Measurements from ENCODE around the gene RPS6KA1. TPM values are rescaled to one million over a fixed set of nuclear protein-coding genes. Genes with fewer than 3 reads are reported as not detected.

Gene RPS6KA1
- total RNA-seq, 1 experiment from 2014 or later, result 65.5 TPM

DNA sequence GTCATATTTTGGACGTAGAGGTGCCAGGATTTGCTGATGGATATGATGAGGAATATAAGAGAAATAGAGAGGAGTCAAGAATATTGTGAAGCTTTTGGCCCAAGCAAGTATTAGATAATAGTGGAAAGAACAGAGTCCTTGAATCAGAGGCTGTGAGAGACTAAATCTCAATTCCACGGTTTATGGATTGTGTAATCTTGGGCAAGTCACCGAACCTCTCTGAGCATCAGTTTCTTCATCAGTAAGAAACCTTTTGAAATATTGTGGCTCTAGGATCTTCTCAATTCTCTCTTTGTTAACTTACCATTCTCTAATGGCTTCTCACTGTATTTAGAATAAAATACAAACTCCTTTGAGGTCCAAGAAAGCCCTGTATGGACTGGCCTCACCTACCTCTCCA lies 77.6 kb downstream of the RPS6KA1 start:
- Mint-ChIP-seq H3K27ac (0 out of 2 replicates have a peak overlapping the region, but pooled peaks have one; percentile 4), H3K27me3 (ENCODE audit: low read depth) (no peaks in the 10 kb centered on the region; the same call in 1 of the 2 replicates), H3K9me3 (no peaks in the 10 kb centered on the region), H3K36me3 (no peaks in the 10 kb centered on the region), H3K4me1 (peaks cover 35% of the 10 kb centered on the region), H3K4me3 (no peak overlapping the region)
- TF ChIP-seq, protein P1, sequence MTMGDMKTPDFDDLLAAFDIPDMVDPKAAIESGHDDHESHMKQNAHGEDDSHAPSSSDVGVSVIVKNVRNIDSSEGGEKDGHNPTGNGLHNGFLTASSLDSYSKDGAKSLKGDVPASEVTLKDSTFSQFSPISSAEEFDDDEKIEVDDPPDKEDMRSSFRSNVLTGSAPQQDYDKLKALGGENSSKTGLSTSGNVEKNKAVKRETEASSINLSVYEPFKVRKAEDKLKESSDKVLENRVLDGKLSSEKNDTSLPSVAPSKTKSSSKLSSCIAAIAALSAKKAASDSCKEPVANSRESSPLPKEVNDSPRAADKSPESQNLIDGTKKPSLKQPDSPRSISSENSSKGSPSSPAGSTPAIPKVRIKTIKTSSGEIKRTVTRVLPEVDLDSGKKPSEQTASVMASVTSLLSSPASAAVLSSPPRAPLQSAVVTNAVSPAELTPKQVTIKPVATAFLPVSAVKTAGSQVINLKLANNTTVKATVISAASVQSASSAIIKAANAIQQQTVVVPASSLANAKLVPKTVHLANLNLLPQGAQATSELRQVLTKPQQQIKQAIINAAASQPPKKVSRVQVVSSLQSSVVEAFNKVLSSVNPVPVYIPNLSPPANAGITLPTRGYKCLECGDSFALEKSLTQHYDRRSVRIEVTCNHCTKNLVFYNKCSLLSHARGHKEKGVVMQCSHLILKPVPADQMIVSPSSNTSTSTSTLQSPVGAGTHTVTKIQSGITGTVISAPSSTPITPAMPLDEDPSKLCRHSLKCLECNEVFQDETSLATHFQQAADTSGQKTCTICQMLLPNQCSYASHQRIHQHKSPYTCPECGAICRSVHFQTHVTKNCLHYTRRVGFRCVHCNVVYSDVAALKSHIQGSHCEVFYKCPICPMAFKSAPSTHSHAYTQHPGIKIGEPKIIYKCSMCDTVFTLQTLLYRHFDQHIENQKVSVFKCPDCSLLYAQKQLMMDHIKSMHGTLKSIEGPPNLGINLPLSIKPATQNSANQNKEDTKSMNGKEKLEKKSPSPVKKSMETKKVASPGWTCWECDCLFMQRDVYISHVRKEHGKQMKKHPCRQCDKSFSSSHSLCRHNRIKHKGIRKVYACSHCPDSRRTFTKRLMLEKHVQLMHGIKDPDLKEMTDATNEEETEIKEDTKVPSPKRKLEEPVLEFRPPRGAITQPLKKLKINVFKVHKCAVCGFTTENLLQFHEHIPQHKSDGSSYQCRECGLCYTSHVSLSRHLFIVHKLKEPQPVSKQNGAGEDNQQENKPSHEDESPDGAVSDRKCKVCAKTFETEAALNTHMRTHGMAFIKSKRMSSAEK (CRISPR knock-in tag; IDR thresholded peaks at IDR 0.05; ENCODE audit: borderline replicate concordance), result no peak
- TF ChIP-seq IRF2 (CRISPR knock-in tag; IDR thresholded peaks at IDR 0.05; ENCODE audit: borderline replicate concordance, low read depth) (no peak), ZNF396 (CRISPR knock-in tag; IDR thresholded peaks at IDR 0.05; ENCODE audit: borderline replicate concordance) (no peak), MXD4 (CRISPR knock-in tag; IDR thresholded peaks at IDR 0.05; ENCODE audit: borderline replicate concordance) (no peak), HMGA2 (CRISPR knock-in tag; IDR thresholded peaks at IDR 0.05) (no peak), FOXP1 (CRISPR knock-in tag; IDR thresholded peaks at IDR 0.05; ENCODE audit: borderline replicate concordance) (no peak), GRHL2 (CRISPR knock-in tag; IDR thresholded peaks at IDR 0.05; ENCODE audit: insufficient replicate concordance, severe bottlenecking) (no peak)
- TF ChIP-seq, protein P2, sequence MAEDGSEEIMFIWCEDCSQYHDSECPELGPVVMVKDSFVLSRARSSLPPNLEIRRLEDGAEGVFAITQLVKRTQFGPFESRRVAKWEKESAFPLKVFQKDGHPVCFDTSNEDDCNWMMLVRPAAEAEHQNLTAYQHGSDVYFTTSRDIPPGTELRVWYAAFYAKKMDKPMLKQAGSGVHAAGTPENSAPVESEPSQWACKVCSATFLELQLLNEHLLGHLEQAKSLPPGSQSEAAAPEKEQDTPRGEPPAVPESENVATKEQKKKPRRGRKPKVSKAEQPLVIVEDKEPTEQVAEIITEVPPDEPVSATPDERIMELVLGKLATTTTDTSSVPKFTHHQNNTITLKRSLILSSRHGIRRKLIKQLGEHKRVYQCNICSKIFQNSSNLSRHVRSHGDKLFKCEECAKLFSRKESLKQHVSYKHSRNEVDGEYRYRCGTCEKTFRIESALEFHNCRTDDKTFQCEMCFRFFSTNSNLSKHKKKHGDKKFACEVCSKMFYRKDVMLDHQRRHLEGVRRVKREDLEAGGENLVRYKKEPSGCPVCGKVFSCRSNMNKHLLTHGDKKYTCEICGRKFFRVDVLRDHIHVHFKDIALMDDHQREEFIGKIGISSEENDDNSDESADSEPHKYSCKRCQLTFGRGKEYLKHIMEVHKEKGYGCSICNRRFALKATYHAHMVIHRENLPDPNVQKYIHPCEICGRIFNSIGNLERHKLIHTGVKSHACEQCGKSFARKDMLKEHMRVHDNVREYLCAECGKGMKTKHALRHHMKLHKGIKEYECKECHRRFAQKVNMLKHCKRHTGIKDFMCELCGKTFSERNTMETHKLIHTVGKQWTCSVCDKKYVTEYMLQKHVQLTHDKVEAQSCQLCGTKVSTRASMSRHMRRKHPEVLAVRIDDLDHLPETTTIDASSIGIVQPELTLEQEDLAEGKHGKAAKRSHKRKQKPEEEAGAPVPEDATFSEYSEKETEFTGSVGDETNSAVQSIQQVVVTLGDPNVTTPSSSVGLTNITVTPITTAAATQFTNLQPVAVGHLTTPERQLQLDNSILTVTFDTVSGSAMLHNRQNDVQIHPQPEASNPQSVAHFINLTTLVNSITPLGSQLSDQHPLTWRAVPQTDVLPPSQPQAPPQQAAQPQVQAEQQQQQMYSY (CRISPR knock-in tag; IDR thresholded peaks at IDR 0.05), result no peak
- TF ChIP-seq, protein P3, sequence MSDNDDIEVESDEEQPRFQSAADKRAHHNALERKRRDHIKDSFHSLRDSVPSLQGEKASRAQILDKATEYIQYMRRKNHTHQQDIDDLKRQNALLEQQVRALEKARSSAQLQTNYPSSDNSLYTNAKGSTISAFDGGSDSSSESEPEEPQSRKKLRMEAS (CRISPR knock-in tag; IDR thresholded peaks at IDR 0.05), result no peak
- TF ChIP-seq, protein P4, sequence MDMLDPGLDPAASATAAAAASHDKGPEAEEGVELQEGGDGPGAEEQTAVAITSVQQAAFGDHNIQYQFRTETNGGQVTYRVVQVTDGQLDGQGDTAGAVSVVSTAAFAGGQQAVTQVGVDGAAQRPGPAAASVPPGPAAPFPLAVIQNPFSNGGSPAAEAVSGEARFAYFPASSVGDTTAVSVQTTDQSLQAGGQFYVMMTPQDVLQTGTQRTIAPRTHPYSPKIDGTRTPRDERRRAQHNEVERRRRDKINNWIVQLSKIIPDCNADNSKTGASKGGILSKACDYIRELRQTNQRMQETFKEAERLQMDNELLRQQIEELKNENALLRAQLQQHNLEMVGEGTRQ (CRISPR knock-in tag; IDR thresholded peaks at IDR 0.05), result no peak
- ATAC-seq (no peak), DNase-seq (ENCODE audit: low spot score) (no peak)
- POLR2A ChIA-PET, result no interaction called here
- CTCF ChIA-PET, result interaction anchor here (2.0 kb wide), 1 partner anchor 182 kb away, joined by 5 read pairs; no protein-coding TSS in a partner anchor

DNA sequence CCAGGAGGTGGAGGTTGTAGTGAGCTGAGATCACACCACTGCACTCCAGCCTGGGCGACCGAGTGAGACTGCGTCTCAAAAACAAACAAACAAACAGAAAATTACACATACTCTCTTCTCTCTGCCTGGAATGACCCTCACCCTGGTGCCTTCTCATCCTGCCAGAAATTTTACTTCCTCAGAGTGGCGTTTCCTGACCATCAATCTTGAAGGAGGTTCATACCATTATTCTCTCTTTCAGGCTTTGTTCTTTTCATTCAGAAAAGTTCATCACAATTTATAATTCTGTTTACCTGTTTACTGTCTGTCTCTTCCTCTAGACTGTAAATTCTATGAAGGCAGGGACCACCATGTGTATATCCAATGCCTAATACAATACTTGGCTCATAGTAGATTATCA lies 79.3 kb downstream of the RPS6KA1 start:
- POLR2A ChIA-PET, result no interaction called here
- TF ChIP-seq MYBL2 (CRISPR knock-in tag; IDR thresholded peaks at IDR 0.05) (no peak), ZNF121 (CRISPR knock-in tag; IDR thresholded peaks at IDR 0.05) (no peak)
- TF ChIP-seq, protein P5, sequence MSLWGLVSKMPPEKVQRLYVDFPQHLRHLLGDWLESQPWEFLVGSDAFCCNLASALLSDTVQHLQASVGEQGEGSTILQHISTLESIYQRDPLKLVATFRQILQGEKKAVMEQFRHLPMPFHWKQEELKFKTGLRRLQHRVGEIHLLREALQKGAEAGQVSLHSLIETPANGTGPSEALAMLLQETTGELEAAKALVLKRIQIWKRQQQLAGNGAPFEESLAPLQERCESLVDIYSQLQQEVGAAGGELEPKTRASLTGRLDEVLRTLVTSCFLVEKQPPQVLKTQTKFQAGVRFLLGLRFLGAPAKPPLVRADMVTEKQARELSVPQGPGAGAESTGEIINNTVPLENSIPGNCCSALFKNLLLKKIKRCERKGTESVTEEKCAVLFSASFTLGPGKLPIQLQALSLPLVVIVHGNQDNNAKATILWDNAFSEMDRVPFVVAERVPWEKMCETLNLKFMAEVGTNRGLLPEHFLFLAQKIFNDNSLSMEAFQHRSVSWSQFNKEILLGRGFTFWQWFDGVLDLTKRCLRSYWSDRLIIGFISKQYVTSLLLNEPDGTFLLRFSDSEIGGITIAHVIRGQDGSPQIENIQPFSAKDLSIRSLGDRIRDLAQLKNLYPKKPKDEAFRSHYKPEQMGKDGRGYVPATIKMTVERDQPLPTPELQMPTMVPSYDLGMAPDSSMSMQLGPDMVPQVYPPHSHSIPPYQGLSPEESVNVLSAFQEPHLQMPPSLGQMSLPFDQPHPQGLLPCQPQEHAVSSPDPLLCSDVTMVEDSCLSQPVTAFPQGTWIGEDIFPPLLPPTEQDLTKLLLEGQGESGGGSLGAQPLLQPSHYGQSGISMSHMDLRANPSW (CRISPR knock-in tag; conservative IDR thresholded peaks at IDR 0.05; ENCODE audit: low read depth), result no peak
- TF ChIP-seq, protein P6, sequence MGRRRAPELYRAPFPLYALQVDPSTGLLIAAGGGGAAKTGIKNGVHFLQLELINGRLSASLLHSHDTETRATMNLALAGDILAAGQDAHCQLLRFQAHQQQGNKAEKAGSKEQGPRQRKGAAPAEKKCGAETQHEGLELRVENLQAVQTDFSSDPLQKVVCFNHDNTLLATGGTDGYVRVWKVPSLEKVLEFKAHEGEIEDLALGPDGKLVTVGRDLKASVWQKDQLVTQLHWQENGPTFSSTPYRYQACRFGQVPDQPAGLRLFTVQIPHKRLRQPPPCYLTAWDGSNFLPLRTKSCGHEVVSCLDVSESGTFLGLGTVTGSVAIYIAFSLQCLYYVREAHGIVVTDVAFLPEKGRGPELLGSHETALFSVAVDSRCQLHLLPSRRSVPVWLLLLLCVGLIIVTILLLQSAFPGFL (CRISPR knock-in tag; IDR thresholded peaks at IDR 0.05; ENCODE audit: borderline replicate concordance), result no peak
- TF ChIP-seq, protein P7, sequence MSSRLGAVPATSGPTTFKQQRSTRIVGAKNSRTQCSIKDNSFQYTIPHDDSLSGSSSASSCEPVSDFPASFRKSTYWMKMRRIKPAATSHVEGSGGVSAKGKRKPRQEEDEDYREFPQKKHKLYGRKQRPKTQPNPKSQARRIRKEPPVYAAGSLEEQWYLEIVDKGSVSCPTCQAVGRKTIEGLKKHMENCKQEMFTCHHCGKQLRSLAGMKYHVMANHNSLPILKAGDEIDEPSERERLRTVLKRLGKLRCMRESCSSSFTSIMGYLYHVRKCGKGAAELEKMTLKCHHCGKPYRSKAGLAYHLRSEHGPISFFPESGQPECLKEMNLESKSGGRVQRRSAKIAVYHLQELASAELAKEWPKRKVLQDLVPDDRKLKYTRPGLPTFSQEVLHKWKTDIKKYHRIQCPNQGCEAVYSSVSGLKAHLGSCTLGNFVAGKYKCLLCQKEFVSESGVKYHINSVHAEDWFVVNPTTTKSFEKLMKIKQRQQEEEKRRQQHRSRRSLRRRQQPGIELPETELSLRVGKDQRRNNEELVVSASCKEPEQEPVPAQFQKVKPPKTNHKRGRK (CRISPR knock-in tag; IDR thresholded peaks at IDR 0.05; ENCODE audit: borderline replicate concordance), result no peak
- TF ChIP-seq, protein P8, sequence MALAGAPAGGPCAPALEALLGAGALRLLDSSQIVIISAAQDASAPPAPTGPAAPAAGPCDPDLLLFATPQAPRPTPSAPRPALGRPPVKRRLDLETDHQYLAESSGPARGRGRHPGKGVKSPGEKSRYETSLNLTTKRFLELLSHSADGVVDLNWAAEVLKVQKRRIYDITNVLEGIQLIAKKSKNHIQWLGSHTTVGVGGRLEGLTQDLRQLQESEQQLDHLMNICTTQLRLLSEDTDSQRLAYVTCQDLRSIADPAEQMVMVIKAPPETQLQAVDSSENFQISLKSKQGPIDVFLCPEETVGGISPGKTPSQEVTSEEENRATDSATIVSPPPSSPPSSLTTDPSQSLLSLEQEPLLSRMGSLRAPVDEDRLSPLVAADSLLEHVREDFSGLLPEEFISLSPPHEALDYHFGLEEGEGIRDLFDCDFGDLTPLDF (CRISPR knock-in tag; IDR thresholded peaks at IDR 0.05), result no peak
- no peaks in the 10 kb centered on the region; the same call in 1 of the 2 replicates for H3K27me3 Mint-ChIP-seq (ENCODE audit: low read depth)
- H3K4me1 Mint-ChIP-seq, result peaks cover 26% of the 10 kb centered on the region
- no peak for DNase-seq (ENCODE audit: low spot score)
- no peak overlapping the region for H3K27ac Mint-ChIP-seq
- H3K36me3 Mint-ChIP-seq, result no peaks in the 10 kb centered on the region
- CTCF ChIA-PET, result interaction anchor here (2.3 kb wide), 1 partner anchor 10 kb away, joined by 5 read pairs; no protein-coding TSS in a partner anchor
- no peak overlapping the region for H3K4me3 Mint-ChIP-seq
- H3K9me3 Mint-ChIP-seq, result no peaks in the 10 kb centered on the region
- no peak for ATAC-seq

Measured in WTC11 (cell line).